SU-DHL-6 (cell line): ENCODE data around the gene MCM5.

Experiments used
- H2AFZ ChIP-seq: fragments of 200-600 bp; sonication (generic); 2 replicates; pipeline ENCODE4 v1.6.1; 2014; ENCODE audit warnings: low read depth, mild to moderate bottlenecking, moderate library complexity, mixed read lengths, antibody characterized with exemption, low read length; ENCODE audit not compliant: severe bottlenecking
- H3F3A ChIP-seq: fragments of 200-600 bp; shearing (Covaris generic); 2 replicates; pipeline ENCODE4 v1.6.0; 2016; ENCODE audit warnings: antibody characterized with exemption, mild to moderate bottlenecking; ENCODE audit not compliant: insufficient read depth
- H3K27ac ChIP-seq: fragments of 200-600 bp; sonication (generic); 2 replicates; pipeline ENCODE4 v1.5.1; 2016; ENCODE audit warnings: low read depth, mild to moderate bottlenecking, low read length, moderate library complexity, mixed read lengths
- H3K27me3 ChIP-seq: fragments of 200-600 bp; sonication (generic), shearing (Covaris generic); 2 replicates; pipeline ENCODE4 v1.6.0; 2014; ENCODE audit warnings: mild to moderate bottlenecking, low read length
- H3K36me3 ChIP-seq: fragments of 200-600 bp; sonication (generic); 2 replicates; pipeline ENCODE4 v1.6.1; 2014; ENCODE audit warnings: mild to moderate bottlenecking, low read length, mixed read lengths
- H3K4me2 ChIP-seq: fragments of 300-600, 200-600 bp; shearing (Covaris generic), sonication (generic); 2 replicates; pipeline ENCODE4 v1.6.0; 2014; ENCODE audit warnings: low read length, low read depth, mild to moderate bottlenecking; ENCODE audit not compliant: poor library complexity, severe bottlenecking
- H3K4me3 ChIP-seq: fragments of 200-600 bp; sonication (generic); 2 replicates; pipeline ENCODE4 v1.5.1; 2014; ENCODE audit warnings: antibody characterized with exemption, low read length, mild to moderate bottlenecking, mixed read lengths; ENCODE audit not compliant: insufficient read depth, poor library complexity, severe bottlenecking
- H3K79me2 ChIP-seq: fragments of 200-600 bp; sonication (generic); 2 replicates; pipeline ENCODE4 v1.6.1; 2014; ENCODE audit warnings: mild to moderate bottlenecking, low read length, moderate library complexity; ENCODE audit not compliant: insufficient read depth
- H3K9ac ChIP-seq: fragments of 200-600 bp; sonication (generic); 2 replicates; pipeline ENCODE4 v1.7.0; 2014; ENCODE audit warnings: mild to moderate bottlenecking, low read length
- H3K9me2 ChIP-seq: fragments of 200-600 bp; sonication (generic); replicated peaks from 2 replicates; pipeline ENCODE4 v1.6.1; 2014; ENCODE audit warnings: low read length; ENCODE audit not compliant: insufficient read depth
- H3K9me3 ChIP-seq: fragments of 200-600 bp; sonication (generic); 2 replicates; pipeline ENCODE4 v1.6.1; 2014; ENCODE audit warnings: low read length, mixed read lengths; ENCODE audit not compliant: insufficient read depth
- H4K20me1 ChIP-seq: fragments of 200-600 bp; sonication (generic); 2 replicates; pipeline ENCODE4 v1.6.1; 2014; ENCODE audit warnings: low read depth, mild to moderate bottlenecking, antibody characterized with exemption, low read length, moderate library complexity, mixed read lengths
- EZH2phosphoT487 ChIP-seq: fragments of 200-600 bp; sonication (generic), shearing (Covaris generic); conservative IDR thresholded peaks from 2 replicates; pipeline ENCODE4 v1.6.1; 2018; ENCODE audit warnings: mild to moderate bottlenecking, antibody characterized with exemption, low read length, moderate library complexity, mixed read lengths
- TF ChIP-seq, protein P1 (sequence below): fragments of 200-600 bp; sonication (generic); IDR thresholded peaks from one replicate; pipeline ENCODE4 v1.5.1; 2017; ENCODE audit warnings: antibody characterized with exemption, mild to moderate bottlenecking, low read length, moderate library complexity; ENCODE audit not compliant: insufficient read depth, poor library complexity, severe bottlenecking

Gene MCM5

DNA sequence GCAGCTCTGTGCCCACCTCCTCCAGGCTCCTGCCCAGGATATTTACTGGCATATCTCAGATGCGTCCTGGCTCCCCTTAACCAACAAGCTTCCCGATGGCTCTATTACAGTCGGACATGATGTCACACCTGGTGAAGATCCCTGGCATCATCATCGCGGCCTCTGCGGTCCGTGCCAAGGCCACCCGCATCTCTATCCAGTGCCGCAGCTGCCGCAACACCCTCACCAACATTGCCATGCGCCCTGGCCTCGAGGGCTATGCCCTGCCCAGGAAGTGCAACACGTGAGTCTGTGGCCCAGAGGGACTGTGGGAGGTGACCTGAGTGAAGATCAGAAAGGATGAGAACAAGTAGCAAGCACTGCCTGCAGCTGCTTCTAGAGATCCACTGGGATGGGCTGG lies 6.5 kb downstream of the MCM5 start:
- no peak overlapping the region for H3K4me3 ChIP-seq
- H3K79me2 ChIP-seq = peaks cover 10% of the 10 kb centered on the region
- peaks cover 18% of the 10 kb centered on the region for H3K36me3 ChIP-seq
- TF ChIP-seq, protein P1, sequence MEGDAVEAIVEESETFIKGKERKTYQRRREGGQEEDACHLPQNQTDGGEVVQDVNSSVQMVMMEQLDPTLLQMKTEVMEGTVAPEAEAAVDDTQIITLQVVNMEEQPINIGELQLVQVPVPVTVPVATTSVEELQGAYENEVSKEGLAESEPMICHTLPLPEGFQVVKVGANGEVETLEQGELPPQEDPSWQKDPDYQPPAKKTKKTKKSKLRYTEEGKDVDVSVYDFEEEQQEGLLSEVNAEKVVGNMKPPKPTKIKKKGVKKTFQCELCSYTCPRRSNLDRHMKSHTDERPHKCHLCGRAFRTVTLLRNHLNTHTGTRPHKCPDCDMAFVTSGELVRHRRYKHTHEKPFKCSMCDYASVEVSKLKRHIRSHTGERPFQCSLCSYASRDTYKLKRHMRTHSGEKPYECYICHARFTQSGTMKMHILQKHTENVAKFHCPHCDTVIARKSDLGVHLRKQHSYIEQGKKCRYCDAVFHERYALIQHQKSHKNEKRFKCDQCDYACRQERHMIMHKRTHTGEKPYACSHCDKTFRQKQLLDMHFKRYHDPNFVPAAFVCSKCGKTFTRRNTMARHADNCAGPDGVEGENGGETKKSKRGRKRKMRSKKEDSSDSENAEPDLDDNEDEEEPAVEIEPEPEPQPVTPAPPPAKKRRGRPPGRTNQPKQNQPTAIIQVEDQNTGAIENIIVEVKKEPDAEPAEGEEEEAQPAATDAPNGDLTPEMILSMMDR = no peak
- H3K4me2 ChIP-seq = no peak overlapping the region
- H3K27me3 ChIP-seq = no peaks in the 10 kb centered on the region
- H3K9me3 ChIP-seq = no peaks in the 10 kb centered on the region
- H3K27ac ChIP-seq = no peak overlapping the region
- no peak overlapping the region for H3K9ac ChIP-seq
- H3K9me2 ChIP-seq = no peaks in the 10 kb centered on the region
- H3F3A ChIP-seq = peaks cover 12% of the 10 kb centered on the region
- H2AFZ ChIP-seq = no peak overlapping the region
- H4K20me1 ChIP-seq = no peaks in the 10 kb centered on the region

- Histone ChIP-seq H2AFZ (no peak overlapping the region), H3K79me2 (peaks cover 1% of the 10 kb centered on the region), H3K27me3 (no peaks in the 10 kb centered on the region), H3K36me3 (peaks cover 18% of the 10 kb centered on the region), H3K9me3 (no peaks in the 10 kb centered on the region), H3F3A (peaks cover 12% of the 10 kb centered on the region), H4K20me1 (no peaks in the 10 kb centered on the region), H3K4me3 (no peak overlapping the region), H3K9me2 (no peaks in the 10 kb centered on the region), H3K4me2 (no peak overlapping the region), H3K9ac (no peak overlapping the region), H3K27ac (no peak overlapping the region)
- TF ChIP-seq, protein P1 = no peak
- no peak for TF ChIP-seq EZH2phosphoT487
Measured at GRCh38 chr22:35407362-35407761, 7.4 kb downstream of the MCM5 start.

DNA sequence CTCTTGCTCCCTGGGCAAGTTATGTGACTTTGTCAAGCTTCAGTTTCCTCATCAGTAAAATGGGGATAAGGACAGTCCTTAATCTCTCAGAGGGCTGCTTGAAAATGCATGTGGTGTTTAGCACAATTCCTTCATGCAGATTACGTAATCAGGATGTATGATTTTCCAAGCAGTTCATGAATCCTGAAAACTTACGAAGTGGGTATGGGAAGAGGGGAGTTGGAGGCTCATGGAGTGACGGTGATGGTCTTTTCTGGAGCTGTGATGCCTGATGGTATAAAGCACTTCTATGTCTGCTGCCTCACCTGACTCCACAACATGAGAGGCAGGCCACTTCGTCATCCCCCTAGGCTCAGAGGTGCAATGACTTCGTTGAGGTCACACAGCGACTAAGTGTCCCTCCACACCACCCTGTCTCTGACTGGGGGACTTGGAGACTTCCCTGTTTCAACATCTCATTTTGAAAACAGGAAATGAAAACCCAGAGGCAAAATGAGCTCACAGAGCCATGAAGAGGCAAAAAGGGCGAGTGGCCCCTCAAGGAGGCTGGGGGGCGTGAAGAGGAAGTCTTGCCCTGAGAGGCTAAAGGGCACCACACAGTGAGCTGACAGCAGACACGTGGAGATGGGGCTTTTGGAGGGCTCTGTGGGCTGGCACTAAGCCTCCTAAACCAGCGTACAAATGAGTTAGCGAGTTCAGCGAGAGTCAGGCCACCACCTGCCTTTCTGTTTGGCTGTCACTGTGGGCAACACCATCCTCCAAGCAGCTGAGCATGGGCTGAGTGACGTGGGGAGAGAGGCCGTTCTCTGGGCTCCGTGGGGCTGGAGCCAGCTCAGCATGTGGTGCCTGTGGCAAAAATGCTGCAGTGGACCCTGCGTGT lies 10.1 kb downstream of the MCM5 start:
- H3K4me2 ChIP-seq = peak overlapping the region; percentile 17

More for the DNA sequence above, 10.1 kb downstream of the MCM5 start:
- H4K20me1 ChIP-seq = no peaks in the 10 kb centered on the region
- peaks cover 8% of the 10 kb centered on the region for H3K36me3 ChIP-seq
- TF ChIP-seq, protein P1 = no peak
- no peak for TF ChIP-seq EZH2phosphoT487
- H3K9me3 ChIP-seq = no peaks in the 10 kb centered on the region
- no peaks in the 10 kb centered on the region for H3K9me2 ChIP-seq
- peaks cover 12% of the 10 kb centered on the region for H3F3A ChIP-seq
- no peak overlapping the region for H2AFZ ChIP-seq
- peak overlapping the region; percentile 77 for H3K27ac ChIP-seq
- H3K79me2 ChIP-seq = no peaks in the 10 kb centered on the region
- no peaks in the 10 kb centered on the region for H3K27me3 ChIP-seq
- peak overlapping the region; percentile 35 for H3K9ac ChIP-seq
- no peak overlapping the region for H3K4me3 ChIP-seq
